Erythroblast (primary cell): ENCODE results near the gene ALDH9A1.

Experiments used
- GATA1 ChIP-seq: IDR thresholded peaks from 2 replicates; pipeline ENCODE4 v1.6.1; 2011; ENCODE audit warnings: low read depth, mild to moderate bottlenecking, control low read depth, low read length, moderate library complexity
- POLR2A ChIP-seq: IDR thresholded peaks from 2 replicates; pipeline ENCODE4 v1.6.1; 2011; ENCODE audit warnings: mild to moderate bottlenecking, low read length

DNA sequence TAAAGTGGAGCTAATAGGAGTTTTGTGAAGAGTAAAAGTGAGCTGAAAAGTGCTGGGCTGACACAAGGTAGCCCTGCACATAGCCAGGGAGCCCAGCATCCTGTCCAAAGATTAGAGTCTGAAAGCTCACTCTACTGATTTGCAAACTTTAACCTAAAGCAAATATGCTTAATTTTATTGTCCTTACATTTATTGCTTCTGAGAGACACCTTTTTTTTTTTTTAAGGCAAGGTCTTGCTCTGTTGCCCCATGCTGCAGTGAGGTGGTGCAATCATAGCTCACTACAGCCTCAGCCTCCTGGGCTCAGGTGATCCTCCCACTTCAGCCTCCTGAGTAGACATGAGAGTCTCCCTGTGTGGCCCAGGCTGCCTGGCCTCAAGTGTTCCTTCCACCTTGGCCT, 50.8 kb downstream of the ALDH9A1 start:
- TF ChIP-seq POLR2A (no peak), GATA1 (no peak)
